Fibroblast of pulmonary artery (primary cell): ENCODE measurements around the gene USP7.
A peak's percentile ranks its signal among the peaks of the same experiment; 100 is the strongest.

Source experiments
- DNase-seq: peaks from one replicate; pipeline ENCODE4 v3.0.0-alpha.2; 2010; ENCODE audit warnings: low read depth
- H3K4me3 ChIP-seq: replicated peaks from 2 replicates; pipeline ENCODE4 v1.5.1; 2011; ENCODE audit warnings: low read depth, mild to moderate bottlenecking, control low read depth, low read length, moderate library complexity
- CTCF ChIP-seq: IDR thresholded peaks from 2 replicates; pipeline ENCODE4 v1.5.1; 2011; ENCODE audit warnings: mild to moderate bottlenecking, control low read depth, low read length, inconsistent platforms; ENCODE audit errors: missing control alignments

The USP7 gene

DNA sequence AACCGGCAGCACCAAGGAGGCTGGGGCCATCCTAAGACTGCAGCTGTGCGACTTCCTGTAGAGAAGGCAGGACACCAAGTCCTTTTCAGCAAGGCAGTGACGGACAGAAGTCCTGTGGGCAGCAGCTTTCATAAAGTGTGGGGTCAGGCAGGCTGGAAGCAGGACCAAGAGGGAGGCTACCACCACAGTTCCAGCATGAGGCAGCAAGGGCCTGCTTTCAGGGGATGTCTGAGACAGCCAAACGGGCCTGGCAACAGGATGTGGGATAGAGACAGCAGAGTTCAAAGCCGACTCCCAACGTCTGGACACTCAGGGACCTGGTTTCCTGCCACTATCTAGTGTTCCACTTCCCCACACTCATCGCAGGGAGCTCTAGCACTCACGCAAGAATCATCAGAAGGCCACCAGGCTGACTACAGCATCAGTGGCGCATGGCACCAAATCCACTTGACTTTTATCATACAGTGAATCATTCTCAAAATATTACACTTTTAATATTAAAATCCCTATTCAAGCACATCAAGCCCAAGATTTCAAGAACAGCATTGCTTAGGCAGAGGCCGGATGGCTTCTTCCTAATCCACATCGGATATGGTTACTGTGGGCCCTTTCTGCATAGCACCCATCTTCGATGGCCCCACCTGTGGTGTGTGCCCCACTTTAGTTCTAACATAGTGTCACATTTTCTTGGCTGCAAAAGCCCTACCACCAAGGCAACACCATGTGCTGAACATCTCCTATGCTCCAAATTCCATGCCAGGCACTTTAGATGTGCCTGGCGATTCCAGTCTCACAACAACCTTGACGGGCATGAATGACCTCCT lies 5.2 kb downstream of the USP7 start:
- DNase-seq: peak; percentile 40
- H3K4me3 ChIP-seq: no peak overlapping the region
- no peak for TF ChIP-seq CTCF

GRCh38 chr16:8957509-8958157 lies 6.1 kb downstream of the USP7 start:
- DNase-seq: no peak
- no peak for TF ChIP-seq CTCF
- H3K4me3 ChIP-seq: no peak overlapping the region

DNA sequence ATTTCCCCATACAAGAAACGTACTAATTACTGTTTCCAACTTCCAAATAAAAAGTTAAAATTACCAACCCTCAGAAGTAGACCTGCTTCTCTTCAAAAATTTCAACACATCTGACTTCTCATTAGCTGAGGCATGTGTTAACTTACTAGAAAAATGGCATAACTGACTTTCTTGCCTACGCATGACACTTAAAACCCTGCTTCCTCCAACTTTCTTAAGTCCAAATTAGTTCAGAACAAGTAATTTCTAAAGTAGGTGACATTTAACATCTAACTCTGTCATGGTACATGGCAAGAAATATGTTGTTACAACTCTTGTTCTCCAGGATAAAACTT lies 6.7 kb downstream of the USP7 start:
- no peak for TF ChIP-seq CTCF
- H3K4me3 ChIP-seq: no peak overlapping the region
- DNase-seq: no peak

DNA sequence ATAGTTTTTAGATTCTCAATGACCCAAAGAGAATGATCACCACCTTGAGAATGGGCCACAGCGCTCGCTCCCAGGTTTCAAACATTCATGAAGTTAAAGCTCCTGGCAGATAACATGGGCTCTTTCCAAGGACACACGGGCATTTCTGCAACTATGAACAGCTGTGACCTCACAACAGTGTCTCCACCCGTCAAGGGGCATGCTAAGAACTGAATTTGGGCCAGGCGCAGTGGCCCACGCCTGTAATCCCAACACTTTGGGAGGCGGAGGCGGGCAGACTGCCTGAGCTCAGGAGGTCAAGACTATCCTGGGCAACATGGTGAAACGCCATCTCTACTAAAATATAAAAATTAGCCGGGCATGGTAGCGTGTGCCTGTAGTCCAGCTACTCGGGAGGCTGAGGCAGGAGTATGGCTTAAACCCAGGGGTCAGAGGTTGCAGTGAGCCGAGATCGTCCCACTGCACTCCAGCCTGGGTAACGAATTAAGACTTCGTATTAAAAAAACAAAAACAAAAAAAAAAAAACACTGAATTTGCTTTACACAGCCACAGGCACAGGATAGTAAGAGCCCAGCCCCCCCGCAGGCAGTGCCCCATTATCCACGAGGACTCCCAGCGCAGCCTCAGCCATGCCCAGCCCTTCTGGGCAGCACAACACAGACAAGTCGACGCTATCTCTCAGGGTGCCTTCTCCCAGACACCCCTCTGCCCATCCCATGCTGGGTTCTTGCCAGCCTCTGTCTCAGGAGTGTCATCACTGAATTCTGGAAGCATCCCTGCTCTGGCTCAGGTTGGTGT lies 7.2 kb downstream of the USP7 start:
- TF ChIP-seq CTCF: no peak
- no peak for DNase-seq
- no peak overlapping the region for H3K4me3 ChIP-seq

DNA sequence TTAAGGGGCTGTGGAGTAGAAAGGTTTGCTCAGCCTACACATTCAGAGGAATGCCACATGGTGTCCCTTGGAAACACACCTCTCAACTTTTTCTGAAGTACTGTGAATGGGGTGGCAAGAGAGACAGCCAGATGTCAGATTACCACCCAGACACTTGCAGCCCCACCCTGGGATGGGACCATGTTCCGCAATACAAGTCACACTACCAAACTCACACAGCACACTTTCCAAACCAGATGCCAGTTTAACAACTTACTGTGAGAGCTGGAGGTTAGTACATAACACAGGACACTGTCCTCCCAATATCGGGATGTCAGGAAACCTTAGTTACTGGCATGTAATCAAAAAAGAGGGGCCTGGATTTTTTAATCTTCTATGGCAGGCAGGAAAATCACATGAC lies 7.9 kb downstream of the USP7 start:
- DNase-seq: peak; percentile 39
- TF ChIP-seq CTCF: no peak
- no peak overlapping the region for H3K4me3 ChIP-seq

DNA sequence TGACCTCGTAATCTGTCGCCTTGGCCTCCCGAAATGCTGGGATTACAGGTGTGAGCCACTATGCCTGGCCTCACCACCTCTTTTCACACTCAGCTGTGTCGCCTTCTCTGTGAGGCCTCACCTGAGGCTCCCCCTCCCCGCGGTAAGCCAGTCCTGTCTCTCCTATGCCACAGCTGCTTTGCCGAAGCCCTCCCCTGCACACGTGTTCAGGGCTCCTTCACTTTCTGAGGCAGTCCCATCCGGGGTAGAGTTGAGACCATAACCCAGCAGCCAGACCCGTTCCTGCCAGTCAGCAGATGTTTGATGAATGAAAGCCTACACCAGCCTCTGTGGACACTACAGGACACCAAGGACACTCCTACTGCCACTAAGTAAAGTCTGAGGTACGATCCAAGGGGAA lies 10.6 kb downstream of the USP7 start:
- no peak for DNase-seq
- no peak overlapping the region for H3K4me3 ChIP-seq
- TF ChIP-seq CTCF: no peak
